ENCODE results near the gene RNU7-1. TPM values are rescaled to one million over a fixed set of nuclear protein-coding genes. Genes with fewer than 3 reads are reported as not detected.

The RNU7-1 gene
- total RNA-seq, 1 donor from 2014 or later: not detected

- Mint-ChIP-seq H3K9me3 (no peaks in the 10 kb centered on the region), H3K27me3 (ENCODE audit: low read depth) (no peaks in the 10 kb centered on the region), H3K27ac (no peak overlapping the region), H3K4me1 (peaks cover 34% of the 10 kb centered on the region), H3K36me3 (no peaks in the 10 kb centered on the region), H3K4me3 (no peak overlapping the region)
- no peak for TF ChIP-seq CTCF (IDR thresholded peaks at IDR 0.05; ENCODE audit: unreplicated experiment)
- DNase-seq (ENCODE audit: low spot score in 2 of 2, unreplicated experiment in 2 of 2): no peak
Observed at GRCh38 chr12:6947615-6948014, 4.0 kb downstream of the RNU7-1 start.

- no peak for DNase-seq (ENCODE audit: low spot score in 2 of 2, unreplicated experiment in 2 of 2)
- H3K4me1 Mint-ChIP-seq: peaks cover 27% of the 10 kb centered on the region
- H3K36me3 Mint-ChIP-seq: no peaks in the 10 kb centered on the region
- H3K4me3 Mint-ChIP-seq: no peak overlapping the region
- TF ChIP-seq CTCF (IDR thresholded peaks at IDR 0.05; ENCODE audit: unreplicated experiment): no peak
- no peaks in the 10 kb centered on the region for H3K27me3 Mint-ChIP-seq (ENCODE audit: low read depth)
- no peaks in the 10 kb centered on the region for H3K9me3 Mint-ChIP-seq
- no peak overlapping the region for H3K27ac Mint-ChIP-seq
Observed at GRCh38 chr12:6948873-6949594, 5.4 kb downstream of the RNU7-1 start.

GRCh38 chr12:6950401-6950801, 6.8 kb downstream of the RNU7-1 start:
- Mint-ChIP-seq H3K36me3 (no peaks in the 10 kb centered on the region), H3K4me1 (peaks cover 17% of the 10 kb centered on the region), H3K4me3 (no peak overlapping the region), H3K27me3 (ENCODE audit: low read depth) (no peaks in the 10 kb centered on the region), H3K9me3 (no peaks in the 10 kb centered on the region), H3K27ac (no peak overlapping the region)
- no peak for DNase-seq (ENCODE audit: low spot score in 2 of 2, unreplicated experiment in 2 of 2)
- TF ChIP-seq CTCF (IDR thresholded peaks at IDR 0.05; ENCODE audit: unreplicated experiment): no peak

GRCh38 chr12:6950811-6951540, 7.4 kb downstream of the RNU7-1 start, which contains the start of gene PTPN6:
PTPN6 (plus strand) TSS chr12:6951356; CDS start chr12:6951513, 157 bp downstream.
- H3K9me3 Mint-ChIP-seq: no peaks in the 10 kb centered on the region
- no peaks in the 10 kb centered on the region for H3K27me3 Mint-ChIP-seq (ENCODE audit: low read depth)
- no peak within 1 kb of the TSS for H3K27ac Mint-ChIP-seq
- no peak for DNase-seq (ENCODE audit: low spot score in 2 of 2, unreplicated experiment in 2 of 2)
- peaks cover 11% of the 10 kb centered on the region for H3K4me1 Mint-ChIP-seq
- H3K4me3 Mint-ChIP-seq: no peak within 1 kb of the TSS
- no peaks in the 10 kb centered on the region for H3K36me3 Mint-ChIP-seq
- no peak for TF ChIP-seq CTCF (IDR thresholded peaks at IDR 0.05; ENCODE audit: unreplicated experiment)

GRCh38 chr12:6951551-6952120, 8.0 kb downstream of the RNU7-1 start:
- Mint-ChIP-seq H3K27ac (no peak overlapping the region), H3K36me3 (no peaks in the 10 kb centered on the region), H3K9me3 (no peaks in the 10 kb centered on the region), H3K27me3 (ENCODE audit: low read depth) (no peaks in the 10 kb centered on the region), H3K4me3 (no peak overlapping the region), H3K4me1 (peaks cover 5% of the 10 kb centered on the region)
- DNase-seq (ENCODE audit: low spot score in 2 of 2, unreplicated experiment in 2 of 2): no peak
- TF ChIP-seq CTCF (IDR thresholded peaks at IDR 0.05; ENCODE audit: unreplicated experiment): no peak
